ENCODE data around the gene ATP6V1G1. TPM values are rescaled to one million over a fixed set of nuclear protein-coding genes. Genes with fewer than 3 reads are reported as not detected.

ATP6V1G1 gene
- total RNA-seq, 1 donor from 2014 or later, result 107 TPM

DNA sequence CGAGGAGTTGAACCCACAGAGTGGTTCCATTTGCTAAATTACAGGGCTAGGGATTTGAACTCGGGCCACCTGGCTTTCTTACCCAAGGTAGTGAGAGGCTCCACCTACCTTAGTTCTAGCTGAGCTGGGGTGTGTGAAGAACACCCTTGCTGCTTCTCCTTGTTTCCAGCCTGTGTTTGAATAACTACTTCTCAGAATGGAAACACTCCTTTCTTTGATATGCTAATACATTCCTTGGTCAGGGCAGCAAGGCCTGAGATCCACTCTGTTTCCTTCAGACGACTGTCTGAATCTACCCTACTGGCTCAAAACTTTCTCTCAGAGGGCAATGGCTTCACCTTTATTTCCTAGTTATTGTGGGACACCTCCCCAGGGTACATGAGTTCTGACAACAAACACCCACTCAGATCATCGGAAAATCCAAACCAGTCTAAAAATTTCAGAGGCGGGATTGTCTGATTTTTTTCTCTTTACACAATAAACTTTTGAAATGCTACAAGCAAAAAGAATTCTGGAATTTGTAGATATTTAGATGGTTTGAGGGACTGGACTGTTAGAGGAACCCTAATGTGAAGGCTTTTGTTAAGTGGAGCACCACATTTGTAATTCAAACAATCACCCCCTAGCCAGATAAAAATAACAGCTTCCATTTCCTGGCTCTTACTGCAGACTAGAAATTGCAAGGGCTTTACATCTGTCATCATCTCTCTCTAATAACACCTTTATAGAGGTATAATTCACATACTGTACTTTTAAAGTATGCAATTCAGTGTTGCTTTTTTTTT lies 4.0 kb upstream of the ATP6V1G1 start:
- Mint-ChIP-seq H3K4me3 (no peak overlapping the region), H3K27me3 (ENCODE audit: low read depth) (no peaks in the 10 kb centered on the region)

GRCh38 chr9:114588210-114588609 lies 641 bp downstream of the ATP6V1G1 start:
- peak overlapping the region; percentile 99 for H3K4me3 Mint-ChIP-seq
- no peaks in the 10 kb centered on the region for H3K9me3 Mint-ChIP-seq
- TF ChIP-seq, protein P1, sequence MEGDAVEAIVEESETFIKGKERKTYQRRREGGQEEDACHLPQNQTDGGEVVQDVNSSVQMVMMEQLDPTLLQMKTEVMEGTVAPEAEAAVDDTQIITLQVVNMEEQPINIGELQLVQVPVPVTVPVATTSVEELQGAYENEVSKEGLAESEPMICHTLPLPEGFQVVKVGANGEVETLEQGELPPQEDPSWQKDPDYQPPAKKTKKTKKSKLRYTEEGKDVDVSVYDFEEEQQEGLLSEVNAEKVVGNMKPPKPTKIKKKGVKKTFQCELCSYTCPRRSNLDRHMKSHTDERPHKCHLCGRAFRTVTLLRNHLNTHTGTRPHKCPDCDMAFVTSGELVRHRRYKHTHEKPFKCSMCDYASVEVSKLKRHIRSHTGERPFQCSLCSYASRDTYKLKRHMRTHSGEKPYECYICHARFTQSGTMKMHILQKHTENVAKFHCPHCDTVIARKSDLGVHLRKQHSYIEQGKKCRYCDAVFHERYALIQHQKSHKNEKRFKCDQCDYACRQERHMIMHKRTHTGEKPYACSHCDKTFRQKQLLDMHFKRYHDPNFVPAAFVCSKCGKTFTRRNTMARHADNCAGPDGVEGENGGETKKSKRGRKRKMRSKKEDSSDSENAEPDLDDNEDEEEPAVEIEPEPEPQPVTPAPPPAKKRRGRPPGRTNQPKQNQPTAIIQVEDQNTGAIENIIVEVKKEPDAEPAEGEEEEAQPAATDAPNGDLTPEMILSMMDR (IDR thresholded peaks at IDR 0.05; ENCODE audit: unreplicated experiment), result no peak
- H3K27ac Mint-ChIP-seq, result peak overlapping the region; percentile 100
- no peak for DNase-seq (ENCODE audit: low spot score in 2 of 2, unreplicated experiment in 2 of 2)
- H3K4me1 Mint-ChIP-seq, result peaks cover 40% of the 10 kb centered on the region
- no peaks in the 10 kb centered on the region for H3K27me3 Mint-ChIP-seq (ENCODE audit: low read depth)
- H3K36me3 Mint-ChIP-seq, result peaks cover 5% of the 10 kb centered on the region

More for the DNA sequence above, 4.0 kb upstream of the ATP6V1G1 start:
- TF ChIP-seq, protein P1 (IDR thresholded peaks at IDR 0.05; ENCODE audit: unreplicated experiment), result no peak
- peaks cover 19% of the 10 kb centered on the region for H3K4me1 Mint-ChIP-seq
- no peaks in the 10 kb centered on the region for H3K9me3 Mint-ChIP-seq
- H3K27ac Mint-ChIP-seq, result peak overlapping the region; percentile 45
- no peak for DNase-seq (ENCODE audit: low spot score in 2 of 2, unreplicated experiment in 2 of 2)
- no peaks in the 10 kb centered on the region for H3K36me3 Mint-ChIP-seq

DNA sequence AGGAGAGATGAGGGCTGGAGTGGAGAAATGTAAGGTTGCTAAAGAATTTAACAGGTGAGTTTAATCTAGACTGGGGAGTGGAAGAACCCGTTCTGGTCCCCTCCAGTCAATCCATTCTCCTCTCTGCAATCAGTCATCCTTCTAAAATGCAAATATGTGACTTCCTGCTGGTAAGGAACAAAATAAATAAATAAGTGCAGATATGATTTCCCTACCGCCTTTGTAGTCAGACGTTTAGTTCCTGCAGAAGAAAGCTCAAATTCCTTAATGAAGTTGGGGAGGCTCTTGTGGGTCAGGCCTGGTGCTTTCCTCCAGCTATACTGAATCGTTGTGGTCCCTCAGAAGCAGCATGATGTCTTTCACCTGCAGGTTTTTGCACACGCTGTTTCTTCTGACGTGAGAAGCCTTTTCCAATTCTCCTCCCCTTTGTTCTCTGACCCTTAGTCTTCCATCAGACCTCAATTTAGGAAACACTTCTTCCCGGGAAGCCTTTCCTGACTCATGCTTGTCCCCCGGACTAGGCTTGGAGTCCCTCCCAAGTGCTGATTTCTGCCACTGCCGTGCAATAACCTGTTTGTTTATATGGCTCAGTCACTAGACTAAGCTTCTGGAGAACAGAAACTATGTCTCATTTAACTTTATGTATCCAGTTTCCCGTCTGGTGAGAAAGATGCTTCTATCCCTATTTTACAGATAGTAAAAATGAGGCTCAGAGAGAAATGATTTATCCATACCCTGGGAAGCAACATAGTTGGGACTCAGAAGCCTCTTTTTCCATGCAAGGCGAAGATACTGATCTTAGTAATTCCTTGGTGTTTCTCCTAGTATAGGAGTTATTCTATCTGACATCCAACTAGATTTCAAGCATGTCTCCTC lies 1.3 kb downstream of the ATP6V1G1 start:
- Mint-ChIP-seq H3K27ac (peak overlapping the region; percentile 100), H3K9me3 (no peaks in the 10 kb centered on the region), H3K4me1 (peaks cover 40% of the 10 kb centered on the region), H3K4me3 (peak overlapping the region; percentile 99), H3K36me3 (peaks cover 12% of the 10 kb centered on the region), H3K27me3 (ENCODE audit: low read depth) (no peaks in the 10 kb centered on the region)
- no peak for DNase-seq (ENCODE audit: low spot score in 2 of 2, unreplicated experiment in 2 of 2)
- TF ChIP-seq, protein P1 (IDR thresholded peaks at IDR 0.05; ENCODE audit: unreplicated experiment), result no peak

- no peaks in the 10 kb centered on the region for H3K27me3 Mint-ChIP-seq (ENCODE audit: low read depth)
- H3K27ac Mint-ChIP-seq, result no peak overlapping the region
- no peak for DNase-seq (ENCODE audit: low spot score in 2 of 2, unreplicated experiment in 2 of 2)
- peaks cover 40% of the 10 kb centered on the region for H3K4me1 Mint-ChIP-seq
- peaks cover 20% of the 10 kb centered on the region for H3K36me3 Mint-ChIP-seq
- TF ChIP-seq, protein P1 (IDR thresholded peaks at IDR 0.05; ENCODE audit: unreplicated experiment), result no peak
- no peaks in the 10 kb centered on the region for H3K9me3 Mint-ChIP-seq
- no peak overlapping the region for H3K4me3 Mint-ChIP-seq
Observed at GRCh38 chr9:114590328-114590727, 2.8 kb downstream of the ATP6V1G1 start.

GRCh38 chr9:114591291-114591787 lies 3.8 kb downstream of the ATP6V1G1 start:
- H3K27ac Mint-ChIP-seq, result peak overlapping the region; percentile 51
- H3K4me3 Mint-ChIP-seq, result no peak overlapping the region
- peaks cover 26% of the 10 kb centered on the region for H3K36me3 Mint-ChIP-seq
- H3K27me3 Mint-ChIP-seq (ENCODE audit: low read depth), result no peaks in the 10 kb centered on the region
- H3K4me1 Mint-ChIP-seq, result peaks cover 40% of the 10 kb centered on the region
- no peak for DNase-seq (ENCODE audit: low spot score in 2 of 2, unreplicated experiment in 2 of 2)
- TF ChIP-seq, protein P1 (IDR thresholded peaks at IDR 0.05; ENCODE audit: unreplicated experiment), result no peak
- no peaks in the 10 kb centered on the region for H3K9me3 Mint-ChIP-seq

All from mesothelial cell of epicardium (in vitro differentiated cells).